Esophagus mucosa (tissue), 1 donor: ENCODE data around the gene LRRN4CL. TPM values are rescaled to one million over a fixed set of nuclear protein-coding genes. Genes with fewer than 3 reads are reported as not detected.
"Not testable (repeated sequence)": the region's sequence is repeated elsewhere in the genome, so short reads cannot be mapped to it uniquely, and the experiment has no call there.

Experiments
- ATAC-seq: fragments of 200-7000 bp; cut with Tn5 transposase; one replicate; pipeline ENCODE4 v1.9.1; 2020
- total RNA-seq: library from RNA; stranded (reverse); gene quantifications from one replicate; pipeline ENCODE4 v1.2.4, GENCODE V29; 2023
- donor health status: DM: yes; HTN: yes; CAD: no.

Gene LRRN4CL
- total RNA-seq, 1 donor from 2014 or later: 1.1 TPM

DNA sequence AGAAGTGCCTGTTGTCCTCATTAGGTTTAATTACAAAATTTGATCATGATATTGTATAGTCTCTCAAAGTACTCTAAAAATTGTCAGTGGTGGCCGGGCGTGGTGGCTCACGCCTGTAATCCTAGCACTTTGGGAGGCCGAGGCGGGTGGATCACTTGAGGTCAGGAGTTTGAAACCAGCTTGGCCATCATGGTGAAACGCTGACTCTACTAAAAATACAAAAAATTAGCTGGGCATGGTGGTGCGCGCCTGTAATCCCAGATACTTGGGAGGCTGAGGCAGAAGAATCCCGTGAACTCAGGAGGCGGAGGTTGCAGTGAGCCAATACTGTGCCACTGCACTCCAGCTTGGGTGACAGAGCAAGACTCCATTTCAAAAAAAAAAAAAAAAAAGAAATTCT, 13.9 kb downstream of the LRRN4CL start:
- ATAC-seq: not testable (repeated sequence)

- peak; percentile 43 for ATAC-seq
Measured at GRCh38 chr11:62673196-62673525, 16.2 kb downstream of the LRRN4CL start.

- ATAC-seq: peak; percentile 75
Measured at GRCh38 chr11:62671608-62672389, 17.5 kb downstream of the LRRN4CL start, which contains the start of the genes LBHD1 and UQCC3. Gene LBHD1 (minus strand): TSS chr11:62672267. CDS start chr11:62670031, 2,236 bp downstream. Gene UQCC3 (plus strand): TSS chr11:62671673. CDS start chr11:62671746, 73 bp downstream.

- ATAC-seq: peak; percentile 32
Measured at GRCh38 chr11:62671236-62671607, 18.1 kb downstream of the LRRN4CL start.

DNA sequence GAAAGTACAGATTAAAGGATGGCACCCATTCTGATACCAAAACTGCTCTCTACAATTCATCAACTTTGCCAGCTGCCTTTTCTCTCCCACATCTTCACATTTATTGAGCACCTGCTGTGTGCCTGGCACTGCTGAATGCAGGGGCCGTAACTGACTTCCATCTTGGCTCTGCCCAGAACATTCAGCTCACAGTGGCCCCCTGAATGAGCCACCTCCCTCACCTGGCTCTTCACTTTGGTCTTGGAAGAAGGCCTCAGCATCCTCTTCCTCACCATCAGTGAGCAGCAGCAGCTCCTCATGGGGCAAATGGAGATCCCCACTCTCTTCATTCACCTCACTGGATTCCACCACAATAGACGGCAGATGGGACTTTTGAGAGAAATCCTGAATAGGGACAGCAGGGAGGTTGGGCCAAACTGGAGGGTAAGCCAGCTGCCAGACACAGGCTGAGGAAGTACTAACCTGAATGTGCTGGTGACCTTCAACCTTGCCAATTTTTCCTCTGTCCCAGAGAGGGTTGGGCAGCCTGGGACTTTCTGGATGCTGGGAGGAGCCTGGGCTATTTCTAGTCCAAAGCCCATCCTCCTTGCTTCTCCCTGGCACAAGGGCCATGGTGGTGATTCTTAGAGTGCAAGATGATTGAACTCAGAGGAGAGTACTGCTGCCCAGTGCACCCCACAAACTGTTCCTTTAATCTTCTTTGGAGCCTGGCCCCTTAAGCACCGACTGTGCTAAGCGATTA, 19.7 kb downstream of the LRRN4CL start:
- no peak for ATAC-seq

- ATAC-seq: no peak
Measured at GRCh38 chr11:62667460-62667859, 21.9 kb downstream of the LRRN4CL start.

DNA sequence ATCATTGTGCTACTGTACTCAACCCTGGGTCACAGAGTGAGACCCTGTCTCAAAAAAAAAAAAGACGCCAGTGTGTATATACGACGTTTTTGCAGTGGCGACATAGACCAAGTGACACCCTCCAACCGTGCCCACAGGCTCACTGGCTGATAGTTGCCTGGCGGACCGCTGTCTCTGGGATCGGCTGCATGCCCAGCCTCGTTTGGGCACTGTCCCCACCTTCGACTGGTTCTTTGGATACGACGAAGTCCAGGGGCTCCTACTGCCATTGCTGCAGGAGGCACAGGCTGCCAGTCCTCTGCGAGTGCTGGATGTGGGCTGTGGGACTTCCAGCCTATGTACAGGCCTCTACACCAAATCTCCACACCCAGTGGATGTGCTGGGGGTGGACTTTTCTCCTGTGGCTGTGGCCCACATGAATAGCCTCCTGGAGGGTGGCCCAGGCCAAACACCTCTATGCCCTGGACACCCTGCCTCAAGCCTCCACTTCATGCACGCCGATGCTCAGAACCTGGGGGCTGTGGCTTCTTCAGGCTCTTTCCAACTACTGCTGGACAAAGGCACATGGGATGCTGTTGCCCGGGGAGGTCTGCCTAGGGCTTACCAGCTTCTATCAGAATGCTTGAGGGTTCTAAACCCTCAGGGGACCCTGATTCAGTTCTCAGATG, 22.9 kb downstream of the LRRN4CL start:
- no peak for ATAC-seq

DNA sequence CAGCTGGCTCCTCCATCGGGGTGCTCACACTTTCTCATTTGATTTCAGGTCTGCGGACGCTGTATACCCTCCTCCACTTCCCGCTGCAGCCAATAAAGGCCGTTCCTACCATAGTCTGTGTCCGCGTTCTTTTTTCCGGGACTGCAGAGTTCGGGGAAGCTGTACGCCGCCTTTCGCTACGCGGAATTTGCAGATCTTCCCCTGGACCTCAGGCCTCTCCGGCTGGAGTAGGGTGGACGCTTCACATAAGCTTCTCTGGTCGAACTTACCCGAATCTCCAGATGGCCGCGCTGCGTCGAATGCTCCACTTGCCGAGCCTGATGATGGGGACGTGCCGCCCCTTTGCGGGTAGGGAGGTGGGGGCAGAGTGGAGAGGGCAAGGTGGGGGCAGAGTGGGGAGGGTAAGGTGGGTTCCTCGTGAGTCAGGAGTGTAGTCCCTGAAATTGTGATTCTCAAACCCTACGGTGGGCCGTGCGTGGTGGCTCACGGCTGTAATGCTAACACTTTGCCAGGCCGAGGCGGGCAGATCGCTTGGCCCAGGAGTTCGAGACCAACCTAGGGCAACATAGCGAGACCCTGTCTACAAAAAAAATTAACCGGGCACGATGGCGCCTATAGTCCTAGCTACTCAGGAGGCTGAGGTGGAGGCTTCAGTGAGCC, 23.6 kb downstream of the LRRN4CL start:
- peak; percentile 33 for ATAC-seq

GRCh38 chr11:62665075-62665598, 24.2 kb downstream of the LRRN4CL start, which contains the start of the genes C11orf98 and CSKMT:
Gene C11orf98 (minus strand): TSS chr11:62665210. CDS start chr11:62665169, 41 bp downstream.
Gene CSKMT (plus strand): TSS chr11:62665312. CDS start chr11:62665880, 568 bp downstream.
- ATAC-seq: peak; percentile 95

DNA sequence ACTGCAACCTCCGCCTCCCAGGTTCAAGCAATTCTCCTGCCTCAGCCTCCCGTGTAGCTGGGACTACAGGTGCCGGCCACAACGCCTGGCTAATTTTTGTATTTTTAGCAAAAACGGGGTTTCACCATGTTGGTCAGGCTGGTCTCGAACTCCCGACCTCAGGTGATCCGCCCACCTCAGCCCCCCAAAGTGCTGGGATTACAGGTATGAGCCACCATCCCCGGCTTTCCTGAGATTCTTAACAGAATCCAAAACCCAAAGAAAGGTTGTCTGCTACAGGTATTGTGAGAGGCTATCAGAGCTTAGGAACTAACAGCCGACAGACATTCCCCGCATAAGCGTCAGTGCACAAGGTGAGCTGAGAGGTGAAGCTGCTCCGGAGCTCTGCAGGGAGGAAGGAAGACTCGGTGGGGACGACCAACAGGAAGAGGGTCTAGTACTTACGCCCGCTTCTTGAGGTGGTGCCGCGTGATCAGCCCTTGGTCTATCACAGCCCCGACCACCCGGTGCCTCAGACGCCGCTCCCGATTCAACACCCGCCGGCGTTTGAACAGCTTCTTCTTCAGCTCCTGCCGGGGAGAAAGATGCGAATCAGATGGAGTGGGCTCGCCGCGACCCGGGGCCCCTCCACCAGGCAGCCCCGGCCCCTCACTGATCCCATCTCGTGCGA, 24.8 kb downstream of the LRRN4CL start:
- ATAC-seq: peak; percentile 65

GRCh38 chr11:62656796-62657429, 32.4 kb downstream of the LRRN4CL start:
- no peak for ATAC-seq

DNA sequence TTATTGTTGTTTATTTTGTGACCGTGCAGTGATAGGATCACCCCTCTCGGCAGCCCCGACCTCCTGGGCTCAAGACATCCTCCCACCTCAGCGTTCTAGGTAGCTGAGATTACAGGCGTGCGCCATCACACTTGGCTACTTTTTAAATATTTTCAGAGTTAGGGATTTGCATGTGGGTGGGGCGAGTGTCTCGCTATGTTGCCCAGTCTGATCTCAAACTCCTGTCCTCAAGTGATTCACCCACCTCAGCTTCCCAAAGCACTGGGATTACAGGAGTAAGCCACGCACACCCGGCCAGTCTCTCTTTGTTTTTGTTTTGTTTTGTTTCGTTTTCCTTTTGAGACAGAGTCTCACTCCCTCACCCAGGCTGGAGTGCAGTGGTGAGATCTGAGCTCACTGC, 35.0 kb downstream of the LRRN4CL start:
- ATAC-seq: no peak

GRCh38 chr11:62652161-62653006, 36.9 kb downstream of the LRRN4CL start:
- ATAC-seq: no peak

GRCh38 chr11:62650283-62650682, 39.0 kb downstream of the LRRN4CL start:
- not testable (repeated sequence) for ATAC-seq

GRCh38 chr11:62649486-62649885, 39.8 kb downstream of the LRRN4CL start:
- no peak for ATAC-seq

- ATAC-seq: no peak
Measured at GRCh38 chr11:62648967-62649364, 40.4 kb downstream of the LRRN4CL start.

DNA sequence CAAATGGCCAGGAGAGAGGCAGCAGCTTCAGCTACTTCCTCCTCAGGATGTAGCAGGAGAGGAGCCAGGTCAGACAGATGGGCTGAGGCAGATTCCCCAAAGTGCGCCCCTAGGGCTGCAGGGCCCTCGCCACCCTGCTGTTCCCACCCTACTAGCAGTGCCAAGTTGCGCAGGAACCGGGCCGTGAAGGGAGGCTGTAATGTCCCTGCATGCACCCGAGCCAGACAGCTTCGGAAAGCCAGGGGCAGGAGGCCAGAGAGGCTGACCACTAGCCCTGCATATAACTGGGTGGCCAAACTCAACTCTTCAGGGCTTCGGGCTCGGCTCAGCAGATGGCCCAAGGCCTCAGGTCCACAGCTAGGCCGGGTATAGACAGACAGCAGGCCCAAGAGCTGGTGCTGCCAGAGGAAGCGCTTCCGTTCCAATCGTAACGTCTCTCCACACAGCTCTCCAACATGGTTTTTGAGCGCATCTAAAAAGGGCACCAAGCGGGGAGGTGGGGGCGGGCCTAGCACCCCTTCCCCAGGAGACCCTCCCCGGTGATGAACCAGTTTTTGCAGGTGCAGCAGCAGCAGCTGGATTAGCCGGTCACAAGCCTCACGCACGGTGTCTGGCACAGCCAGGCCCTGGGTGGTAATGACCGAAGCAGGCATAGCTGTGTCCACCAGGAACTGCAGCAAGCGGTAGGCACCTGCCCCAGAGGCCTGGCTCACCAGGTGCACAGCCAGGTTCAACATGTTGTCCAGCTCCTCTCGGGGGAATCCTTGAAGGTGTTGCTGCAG, 41.0 kb downstream of the LRRN4CL start:
- ATAC-seq: no peak

DNA sequence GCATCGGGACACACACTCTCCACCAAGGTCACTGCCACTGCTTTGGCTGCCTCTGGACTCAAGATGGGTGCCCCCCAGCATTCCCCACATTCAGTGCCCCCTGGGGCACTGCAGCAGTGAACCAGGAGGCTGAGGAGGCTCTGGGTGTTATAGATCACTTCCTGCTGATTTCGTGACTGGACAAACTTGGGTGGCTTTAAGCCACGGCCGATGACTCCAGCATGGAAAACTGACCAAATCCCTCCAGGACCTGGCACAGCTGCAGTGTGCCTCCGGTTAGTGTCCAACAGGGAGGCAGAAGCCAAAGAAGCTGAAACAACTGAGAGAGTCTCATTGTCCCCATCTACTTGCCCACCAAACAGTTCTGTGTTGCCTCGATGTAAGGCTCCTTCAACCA, 41.7 kb downstream of the LRRN4CL start:
- no peak for ATAC-seq
